OCI-LY7 (cell line): ENCODE data around the gene MARCO. TPM values are rescaled to one million over a fixed set of nuclear protein-coding genes. Genes with fewer than 3 reads are reported as not detected.

Experiments
- BruUV-seq: library from RNA; stranded (reverse); fragments of 400-500 nt; replicated peaks from 2 replicates; lab custom pipeline; 2021; lab: Mats Ljungman, UMichigan
- CTCF ChIA-PET: fragments of 300-600 bp; sonication (Branson Sonifier 250); formaldehyde crosslinking; loops from one replicate; lab custom pipeline; 2022; ENCODE audit warnings: antibody characterized with exemption; ENCODE audit not compliant: unreplicated experiment; lab: Charles Lee
- POLR2A ChIA-PET: fragments of 300-600 bp; sonication (Branson Sonifier 250); formaldehyde crosslinking; loops from one replicate; lab custom pipeline; 2022; ENCODE audit warnings: antibody characterized with exemption; lab: Charles Lee
- DNase-seq: peaks from one replicate; pipeline ENCODE4 v3.0.0-alpha.2; 2015; ENCODE audit warnings: low spot score
- H2AFZ ChIP-seq: fragments of 200-600 bp; sonication (generic), shearing (Covaris generic); 2 replicates; pipeline ENCODE4 v1.6.1; 2014; ENCODE audit warnings: mild to moderate bottlenecking, antibody characterized with exemption, low read length, moderate library complexity
- H3K27ac ChIP-seq: fragments of 200-600 bp; sonication (generic); 2 replicates; pipeline ENCODE4 v1.5.1; 2014; ENCODE audit warnings: mixed run types, low read depth, mild to moderate bottlenecking, moderate library complexity, low read length, inconsistent platforms; ENCODE audit not compliant: poor library complexity, severe bottlenecking
- H3K36me3 ChIP-seq: fragments of 200-600 bp; sonication (generic); 2 replicates; pipeline ENCODE4 v1.6.1; 2014; ENCODE audit warnings: mild to moderate bottlenecking, antibody characterized with exemption, low read length, moderate library complexity, mixed read lengths; ENCODE audit not compliant: insufficient read depth
- H3K4me1 ChIP-seq: fragments of 200-600 bp; sonication (generic); 2 replicates; pipeline ENCODE4 v1.5.1; 2014; ENCODE audit warnings: mild to moderate bottlenecking, low read length; ENCODE audit not compliant: insufficient read depth, poor library complexity, severe bottlenecking
- H3K4me2 ChIP-seq: fragments of 200-600 bp; sonication (generic); 2 replicates; pipeline ENCODE4 v1.6.1; 2014; ENCODE audit warnings: mild to moderate bottlenecking, low read length
- H3K4me3 ChIP-seq: fragments of 200-600 bp; sonication (generic); 2 replicates; pipeline ENCODE4 v1.5.1; 2014; ENCODE audit warnings: mild to moderate bottlenecking, low read depth, low read length; ENCODE audit not compliant: poor library complexity, severe bottlenecking
- H3K79me2 ChIP-seq: fragments of 200-600 bp; sonication (generic); 2 replicates; pipeline ENCODE4 v1.6.1; 2016; ENCODE audit warnings: low read depth, mild to moderate bottlenecking, low read length, moderate library complexity, mixed read lengths; ENCODE audit not compliant: insufficient read depth
- H3K9me2 ChIP-seq: fragments of 200-600 bp; sonication (generic); 2 replicates; pipeline ENCODE4 v1.6.1; 2016; ENCODE audit warnings: mild to moderate bottlenecking, low read length, mixed read lengths; ENCODE audit not compliant: insufficient read depth
- H3K9me3 ChIP-seq: fragments of 200-600 bp; sonication (generic); 2 replicates; pipeline ENCODE4 v1.6.1; 2014; ENCODE audit warnings: mild to moderate bottlenecking, mixed run types, low read length, mixed read lengths
- H4K20me1 ChIP-seq: fragments of 200-600 bp; sonication (generic); 2 replicates; pipeline ENCODE4 v1.6.1; 2014; ENCODE audit warnings: mild to moderate bottlenecking, antibody characterized with exemption, low read length, moderate library complexity, mixed read lengths; ENCODE audit not compliant: insufficient read depth
- EZH2phosphoT487 ChIP-seq: fragments of 200-600 bp; sonication (generic); IDR thresholded peaks from 2 replicates; pipeline ENCODE4 v1.6.1; 2018; ENCODE audit warnings: low read depth, borderline replicate concordance, mild to moderate bottlenecking, mixed run types, antibody characterized with exemption, low read length, moderate library complexity, mixed read lengths
- intact Hi-C: fragments of 100-400 bp; cut with micrococcal nuclease; formaldehyde crosslinking; loops from one replicate; pipeline ENCODE4 v1.10.0; 2022; ENCODE audit not compliant: unreplicated experiment
- total RNA-seq, 2 experiments: library from RNA; depleted of rRNA in 1 of 2; stranded (reverse); fragments of >200 nt in 1 of 2; shearing (Covaris generic) in 1 of 2; gene quantifications; 2 replicates each; pipeline ENCODE4 v1.2.3, GENCODE V29; 2014 to 2022
- TF ChIP-seq, protein P1 (sequence below): fragments of 200-600 bp; sonication (generic); conservative IDR thresholded peaks from 2 replicates; pipeline ENCODE4 v1.5.1; 2014; ENCODE audit warnings: mild to moderate bottlenecking, antibody characterized with exemption, low read length, moderate library complexity, mixed read lengths

Gene MARCO
- total RNA-seq, 2 experiments from 2014 or later: not detected

DNA sequence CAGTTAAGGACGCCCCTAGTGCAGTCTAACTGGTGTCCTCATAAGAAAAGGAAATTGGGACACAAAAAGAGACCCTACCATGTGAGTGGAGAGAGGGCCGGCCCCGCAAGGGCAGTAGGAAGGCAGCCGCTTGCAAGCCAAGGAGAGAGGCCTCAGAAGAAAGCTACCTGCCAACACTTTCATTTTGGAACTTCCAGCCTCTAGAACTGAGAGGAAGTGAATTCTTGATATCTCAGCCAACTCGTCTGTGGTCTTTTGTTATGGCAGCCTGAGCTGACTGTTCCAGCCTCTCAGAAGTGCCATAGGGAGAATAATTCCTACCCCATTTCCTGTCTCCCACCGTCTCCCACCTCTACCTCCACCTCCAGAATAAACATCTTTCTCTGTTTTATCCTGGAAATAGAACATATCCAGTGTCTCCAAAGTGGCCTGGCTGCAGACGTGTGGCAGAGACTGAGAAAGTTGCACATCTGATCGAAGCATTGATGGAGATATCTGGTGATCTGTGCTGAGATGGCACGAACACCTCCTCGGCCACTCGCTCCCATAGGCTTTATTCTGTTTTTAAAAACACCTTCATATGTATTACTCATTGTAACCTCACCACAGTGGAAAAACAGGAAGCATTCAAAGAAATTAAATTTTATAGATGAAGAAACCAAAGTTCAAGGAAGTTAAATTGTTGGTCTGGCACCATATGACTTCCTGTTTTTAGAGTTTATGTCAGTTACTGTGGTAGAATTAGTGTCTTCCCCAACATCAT, 39.5 kb upstream of the MARCO start:
- Histone ChIP-seq H3K79me2 (no peaks in the 10 kb centered on the region), H2AFZ (no peak overlapping the region), H4K20me1 (no peaks in the 10 kb centered on the region), H3K4me3 (no peak overlapping the region), H3K9me3 (no peaks in the 10 kb centered on the region), H3K4me1 (no peaks in the 10 kb centered on the region), H3K4me2 (no peak overlapping the region), H3K9me2 (no peaks in the 10 kb centered on the region), H3K27ac (no peak overlapping the region), H3K36me3 (no peaks in the 10 kb centered on the region)
- no TSS peak for BruUV-seq
- ChIA-PET CTCF (no interaction called here), POLR2A (interaction anchor here (0.6 to 0.7 kb wide), 2 partner anchors 657 to 1856 kb away, joined by 3 read pairs; no protein-coding TSS in a partner anchor)
- no peak for DNase-seq
- intact Hi-C loops: no loop called here
- no peak for TF ChIP-seq EZH2phosphoT487
- TF ChIP-seq, protein P1, sequence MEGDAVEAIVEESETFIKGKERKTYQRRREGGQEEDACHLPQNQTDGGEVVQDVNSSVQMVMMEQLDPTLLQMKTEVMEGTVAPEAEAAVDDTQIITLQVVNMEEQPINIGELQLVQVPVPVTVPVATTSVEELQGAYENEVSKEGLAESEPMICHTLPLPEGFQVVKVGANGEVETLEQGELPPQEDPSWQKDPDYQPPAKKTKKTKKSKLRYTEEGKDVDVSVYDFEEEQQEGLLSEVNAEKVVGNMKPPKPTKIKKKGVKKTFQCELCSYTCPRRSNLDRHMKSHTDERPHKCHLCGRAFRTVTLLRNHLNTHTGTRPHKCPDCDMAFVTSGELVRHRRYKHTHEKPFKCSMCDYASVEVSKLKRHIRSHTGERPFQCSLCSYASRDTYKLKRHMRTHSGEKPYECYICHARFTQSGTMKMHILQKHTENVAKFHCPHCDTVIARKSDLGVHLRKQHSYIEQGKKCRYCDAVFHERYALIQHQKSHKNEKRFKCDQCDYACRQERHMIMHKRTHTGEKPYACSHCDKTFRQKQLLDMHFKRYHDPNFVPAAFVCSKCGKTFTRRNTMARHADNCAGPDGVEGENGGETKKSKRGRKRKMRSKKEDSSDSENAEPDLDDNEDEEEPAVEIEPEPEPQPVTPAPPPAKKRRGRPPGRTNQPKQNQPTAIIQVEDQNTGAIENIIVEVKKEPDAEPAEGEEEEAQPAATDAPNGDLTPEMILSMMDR: no peak

DNA sequence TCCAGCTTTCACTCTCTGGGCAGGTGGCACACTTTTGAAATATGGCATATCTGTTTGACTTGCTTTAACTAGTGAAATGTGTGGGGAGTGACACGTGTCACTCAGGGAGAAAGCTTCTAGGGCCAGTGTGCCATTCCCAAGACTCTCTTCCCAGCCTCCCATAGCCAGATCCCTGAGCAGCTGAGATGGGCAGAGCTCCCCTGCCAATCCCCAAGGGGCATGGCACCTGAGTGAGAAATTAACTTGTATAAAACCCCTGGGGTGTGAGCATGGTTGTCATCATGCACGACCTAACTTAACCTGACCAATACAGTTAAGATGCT, 39.0 kb upstream of the MARCO start:
- Histone ChIP-seq H3K4me3 (no peak overlapping the region), H3K4me1 (no peaks in the 10 kb centered on the region), H3K9me2 (no peaks in the 10 kb centered on the region), H3K4me2 (no peak overlapping the region), H3K9me3 (no peaks in the 10 kb centered on the region), H3K79me2 (no peaks in the 10 kb centered on the region), H4K20me1 (no peaks in the 10 kb centered on the region), H3K27ac (no peak overlapping the region), H2AFZ (no peak overlapping the region), H3K36me3 (no peaks in the 10 kb centered on the region)
- intact Hi-C loops: no loop called here
- no TSS peak for BruUV-seq
- no peak for DNase-seq
- ChIA-PET CTCF (no interaction called here), POLR2A (interaction anchor here (0.6 to 0.8 kb wide), 3 partner anchors 10 to 1857 kb away, joined by 3 read pairs; no protein-coding TSS in a partner anchor)
- no peak for TF ChIP-seq EZH2phosphoT487
- TF ChIP-seq, protein P1: no peak
